Measurements from ENCODE around the gene HSPA2.
"Not testable (repeated sequence)": the region's sequence is repeated elsewhere in the genome, so short reads cannot be mapped to it uniquely, and the experiment has no call there.

The HSPA2 gene

GRCh38 chr14:64513271-64513670 is 27.3 kb upstream of the HSPA2 start:
- in situ Hi-C loops (cut with HindIII; ENCODE audit: low sequenced_read_pairs) = no loop called here

GRCh38 chr14:64515053-64515452 is 25.5 kb upstream of the HSPA2 start:
- in situ Hi-C loops (cut with HindIII; ENCODE audit: low sequenced_read_pairs) = no loop called here

GRCh38 chr14:64516969-64517368 is 23.6 kb upstream of the HSPA2 start:
- in situ Hi-C loops (cut with HindIII; ENCODE audit: low sequenced_read_pairs) = no loop called here

- in situ Hi-C loops (cut with HindIII; ENCODE audit: low sequenced_read_pairs) = not testable (repeated sequence)
These were observed 22.9 kb upstream of the HSPA2 start for GRCh38 chr14:64517667-64518066.

- in situ Hi-C loops (cut with HindIII; ENCODE audit: low sequenced_read_pairs) = no loop called here
These were observed 22.3 kb upstream of the HSPA2 start for GRCh38 chr14:64518229-64518628.

- in situ Hi-C loops (cut with HindIII; ENCODE audit: low sequenced_read_pairs) = no loop called here
These were observed 19.8 kb upstream of the HSPA2 start for GRCh38 chr14:64520699-64521098.

GRCh38 chr14:64522591-64523355 is 17.8 kb upstream of the HSPA2 start:
- in situ Hi-C loops (cut with HindIII; ENCODE audit: low sequenced_read_pairs) = no loop called here

GRCh38 chr14:64525354-64525753 is 15.2 kb upstream of the HSPA2 start:
- in situ Hi-C loops (cut with HindIII; ENCODE audit: low sequenced_read_pairs) = no loop called here

- in situ Hi-C loops (cut with HindIII; ENCODE audit: low sequenced_read_pairs) = no loop called here
These were observed 9.0 kb upstream of the HSPA2 start for GRCh38 chr14:64531567-64531966.

GRCh38 chr14:64536488-64537245 is 3.9 kb upstream of the HSPA2 start:
- in situ Hi-C loops (cut with HindIII; ENCODE audit: low sequenced_read_pairs) = no loop called here

GRCh38 chr14:64541261-64541971 is 875 bp downstream of the HSPA2 start:
- in situ Hi-C loops (cut with HindIII; ENCODE audit: low sequenced_read_pairs) = loop anchor here (5.0 kb wide), 2 partner anchors 71 to 101 kb away; no protein-coding TSS in a partner anchor

GRCh38 chr14:64541972-64542835 is 1.7 kb downstream of the HSPA2 start:
- in situ Hi-C loops (cut with HindIII; ENCODE audit: low sequenced_read_pairs) = loop anchor here (5.0 kb wide), 2 partner anchors 70 to 100 kb away; no protein-coding TSS in a partner anchor

- in situ Hi-C loops (cut with HindIII; ENCODE audit: low sequenced_read_pairs) = loop anchor here (5.0 kb wide), 2 partner anchors 69 to 99 kb away; no protein-coding TSS in a partner anchor
These were observed 2.3 kb downstream of the HSPA2 start for GRCh38 chr14:64542836-64543201.

GRCh38 chr14:64544607-64545312 is 4.2 kb downstream of the HSPA2 start:
- in situ Hi-C loops (cut with HindIII; ENCODE audit: low sequenced_read_pairs) = loop anchor here (5.0 kb wide), 2 partner anchors 68 to 98 kb away; no protein-coding TSS in a partner anchor

- in situ Hi-C loops (cut with HindIII; ENCODE audit: low sequenced_read_pairs) = no loop called here
These were observed 8.5 kb downstream of the HSPA2 start for GRCh38 chr14:64549016-64549415.

- in situ Hi-C loops (cut with HindIII; ENCODE audit: low sequenced_read_pairs) = no loop called here
These were observed 9.5 kb downstream of the HSPA2 start, which contains the start of gene PPP1R36 for GRCh38 chr14:64549791-64550620. Gene PPP1R36, plus strand, starts transcription at chr14:64549961. Its CDS starts 37 bp downstream, at chr14:64549998.

- in situ Hi-C loops (cut with HindIII; ENCODE audit: low sequenced_read_pairs) = no loop called here
These were observed 10.2 kb downstream of the HSPA2 start for GRCh38 chr14:64550621-64551333.

GRCh38 chr14:64554556-64554955 is 14.0 kb downstream of the HSPA2 start:
- in situ Hi-C loops (cut with HindIII; ENCODE audit: low sequenced_read_pairs) = no loop called here

Data from endothelial cell of hepatic sinusoid (primary cell).